ENCODE measurements around the gene SYMPK. TPM values are rescaled to one million over a fixed set of nuclear protein-coding genes. Genes with fewer than 3 reads are reported as not detected.

The SYMPK gene
- total RNA-seq, 1 donor from 2014 or later, result 114 TPM

- TF ChIP-seq CTCF (IDR thresholded peaks at IDR 0.05; ENCODE audit: unreplicated experiment), result no peak
- Mint-ChIP-seq H3K27ac (peak overlapping the region; percentile 35), H3K9me3 (ENCODE audit: low read depth) (no peaks in the 10 kb centered on the region), H3K27me3 (no peaks in the 10 kb centered on the region), H3K36me3 (ENCODE audit: insufficient read depth) (peaks cover 42% of the 10 kb centered on the region), H3K4me1 (ENCODE audit: low read depth) (no peaks in the 10 kb centered on the region), H3K4me3 (ENCODE audit: low read depth) (no peak overlapping the region)
- no peak for DNase-seq (ENCODE audit: low spot score, unreplicated experiment)
Observed at GRCh38 chr19:45834970-45835369, 28.0 kb downstream of the SYMPK start.

DNA sequence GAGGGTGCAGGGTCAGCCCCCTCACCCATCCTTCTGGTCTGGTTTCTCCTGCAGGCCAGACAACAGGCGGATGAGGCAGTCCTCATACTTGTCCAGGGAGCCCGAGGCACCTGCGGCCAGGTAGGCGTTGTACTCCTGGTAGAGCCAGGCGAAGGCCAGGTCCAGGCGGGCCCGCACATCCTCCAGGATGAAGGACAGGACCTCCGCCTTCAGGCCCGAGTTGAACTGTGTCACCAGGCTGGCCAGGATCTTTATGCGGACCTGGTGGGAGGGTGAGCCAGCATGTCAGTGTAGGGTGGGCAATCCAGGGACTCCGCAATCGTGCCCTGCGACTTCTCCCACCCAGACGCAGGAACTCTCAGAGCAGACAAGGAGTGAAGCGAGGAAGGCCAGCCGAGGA is 34.0 kb downstream of the SYMPK start:
- no peak for TF ChIP-seq CTCF (IDR thresholded peaks at IDR 0.05; ENCODE audit: unreplicated experiment)
- no peaks in the 10 kb centered on the region for H3K9me3 Mint-ChIP-seq (ENCODE audit: low read depth)
- H3K4me3 Mint-ChIP-seq (ENCODE audit: low read depth), result no peak overlapping the region
- H3K27me3 Mint-ChIP-seq, result no peaks in the 10 kb centered on the region
- H3K4me1 Mint-ChIP-seq (ENCODE audit: low read depth), result no peaks in the 10 kb centered on the region
- DNase-seq (ENCODE audit: low spot score, unreplicated experiment), result no peak
- H3K27ac Mint-ChIP-seq, result no peak overlapping the region
- H3K36me3 Mint-ChIP-seq (ENCODE audit: insufficient read depth), result peaks cover 29% of the 10 kb centered on the region

DNA sequence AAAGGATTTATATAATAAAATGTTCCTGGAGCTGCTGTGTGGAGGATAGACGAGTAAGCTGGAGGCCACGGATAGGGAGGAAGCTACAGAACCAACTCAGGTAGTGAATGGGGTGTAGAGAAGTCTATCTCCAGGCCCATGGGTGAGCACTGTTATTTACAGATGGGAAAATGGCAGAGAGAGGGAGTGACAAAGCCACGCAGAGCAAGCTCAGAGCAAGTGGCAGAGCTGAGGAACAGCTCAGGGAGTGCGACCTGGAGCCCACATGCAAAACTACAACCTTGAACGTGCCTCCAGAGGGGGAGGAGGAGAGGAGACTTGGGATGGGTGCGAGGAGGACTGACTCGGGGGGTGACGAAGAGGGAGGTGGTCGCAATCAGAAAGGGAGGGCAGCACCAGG is 34.4 kb downstream of the SYMPK start:
- Mint-ChIP-seq H3K27me3 (no peaks in the 10 kb centered on the region), H3K4me3 (ENCODE audit: low read depth) (no peak overlapping the region), H3K4me1 (ENCODE audit: low read depth) (no peaks in the 10 kb centered on the region), H3K27ac (peak overlapping the region; percentile 60), H3K36me3 (ENCODE audit: insufficient read depth) (peaks cover 29% of the 10 kb centered on the region), H3K9me3 (ENCODE audit: low read depth) (no peaks in the 10 kb centered on the region)
- no peak for DNase-seq (ENCODE audit: low spot score, unreplicated experiment)
- no peak for TF ChIP-seq CTCF (IDR thresholded peaks at IDR 0.05; ENCODE audit: unreplicated experiment)

DNA sequence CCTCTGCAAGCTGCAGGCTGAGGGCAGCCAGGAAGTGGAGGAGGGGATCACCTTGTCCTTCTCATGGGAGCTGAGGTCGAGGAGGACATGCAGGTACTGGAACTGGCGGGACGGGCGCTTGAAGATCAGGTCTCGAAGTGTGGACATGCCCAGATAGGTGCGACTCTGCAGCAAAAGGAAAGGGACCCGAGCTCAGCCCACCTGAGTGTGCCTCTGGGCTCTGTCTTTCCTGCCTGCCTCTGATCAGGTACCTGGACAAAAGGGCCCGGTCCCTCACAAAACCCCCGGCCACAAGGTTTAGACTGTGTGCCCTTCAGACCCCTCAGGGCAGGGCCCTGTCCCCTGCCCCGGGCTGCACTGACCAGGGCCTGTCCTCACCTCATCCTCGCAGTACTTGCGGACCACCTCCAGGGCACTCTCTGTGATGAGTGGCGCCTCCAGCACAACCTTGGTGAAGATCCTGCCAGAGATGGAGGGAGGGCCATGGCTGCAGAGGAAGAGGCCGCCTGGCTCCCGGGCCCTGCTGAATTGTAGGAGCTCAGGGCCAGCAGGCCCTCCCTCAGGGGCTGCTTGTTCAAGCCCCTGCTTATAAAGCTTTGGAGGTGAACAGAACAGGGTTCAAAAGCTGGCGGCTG is 35.4 kb downstream of the SYMPK start:
- no peak overlapping the region for H3K27ac Mint-ChIP-seq
- H3K27me3 Mint-ChIP-seq, result no peaks in the 10 kb centered on the region
- no peak for TF ChIP-seq CTCF (IDR thresholded peaks at IDR 0.05; ENCODE audit: unreplicated experiment)
- peaks cover 29% of the 10 kb centered on the region for H3K36me3 Mint-ChIP-seq (ENCODE audit: insufficient read depth)
- no peaks in the 10 kb centered on the region for H3K4me1 Mint-ChIP-seq (ENCODE audit: low read depth)
- H3K9me3 Mint-ChIP-seq (ENCODE audit: low read depth), result no peaks in the 10 kb centered on the region
- no peak overlapping the region for H3K4me3 Mint-ChIP-seq (ENCODE audit: low read depth)
- no peak for DNase-seq (ENCODE audit: low spot score, unreplicated experiment)

GRCh38 chr19:45826934-45827333 is 36.0 kb downstream of the SYMPK start:
- no peak for DNase-seq (ENCODE audit: low spot score, unreplicated experiment)
- no peaks in the 10 kb centered on the region for H3K27me3 Mint-ChIP-seq
- no peak overlapping the region for H3K27ac Mint-ChIP-seq
- H3K4me3 Mint-ChIP-seq (ENCODE audit: low read depth), result no peak overlapping the region
- H3K4me1 Mint-ChIP-seq (ENCODE audit: low read depth), result no peaks in the 10 kb centered on the region
- peaks cover 25% of the 10 kb centered on the region for H3K36me3 Mint-ChIP-seq (ENCODE audit: insufficient read depth)
- no peak for TF ChIP-seq CTCF (IDR thresholded peaks at IDR 0.05; ENCODE audit: unreplicated experiment)
- H3K9me3 Mint-ChIP-seq (ENCODE audit: low read depth), result no peaks in the 10 kb centered on the region

Measured in progenitor cell of endocrine pancreas (in vitro differentiated cells).